Right kidney (tissue), 1 donor: ENCODE measurements around the gene MRPL52.
"Not testable (repeated sequence)": the region's sequence is repeated elsewhere in the genome, so short reads cannot be mapped to it uniquely, and the experiment has no call there.

Experiments used
- DNase-seq: peaks from one replicate; pipeline ENCODE4 v3.0.0-alpha.2; 2016

The MRPL52 gene

GRCh38 chr14:22805235-22805634 is 24.5 kb upstream of the MRPL52 start:
- not testable (repeated sequence) for DNase-seq

GRCh38 chr14:22807432-22808087 is 22.1 kb upstream of the MRPL52 start:
- no peak for DNase-seq

- DNase-seq: no peak
Measured at GRCh38 chr14:22808388-22809209, 21.1 kb upstream of the MRPL52 start.

GRCh38 chr14:22811722-22812121 is 18.0 kb upstream of the MRPL52 start:
- DNase-seq: no peak

- DNase-seq: no peak
Measured at GRCh38 chr14:22812744-22813143, 16.9 kb upstream of the MRPL52 start.

GRCh38 chr14:22813145-22813544 is 16.5 kb upstream of the MRPL52 start:
- no peak for DNase-seq

GRCh38 chr14:22814373-22814772 is 15.3 kb upstream of the MRPL52 start:
- no peak for DNase-seq

GRCh38 chr14:22814941-22815713 is 14.6 kb upstream of the MRPL52 start, which contains the start of gene SLC7A7:
Gene SLC7A7 (minus strand): TSS chr14:22815435. CDS start chr14:22813398, 2,037 bp downstream.
- peak; percentile 30 for DNase-seq

GRCh38 chr14:22819151-22819988 is 10.3 kb upstream of the MRPL52 start:
- peak; percentile 22 for DNase-seq

GRCh38 chr14:22820731-22821130 is 9.0 kb upstream of the MRPL52 start:
- no peak for DNase-seq

GRCh38 chr14:22821193-22822015 is 8.3 kb upstream of the MRPL52 start:
- DNase-seq: peak; percentile 46

- peak; percentile 66 for DNase-seq
Measured at GRCh38 chr14:22822016-22822570, 7.6 kb upstream of the MRPL52 start.

GRCh38 chr14:22822571-22823098 is 7.1 kb upstream of the MRPL52 start:
- DNase-seq: peak; percentile 78

GRCh38 chr14:22824711-22825359 is 4.9 kb upstream of the MRPL52 start:
- DNase-seq: no peak

GRCh38 chr14:22829076-22829660 is 519 bp upstream of the MRPL52 start:
- not testable (repeated sequence) for DNase-seq

- no peak for DNase-seq
Measured at GRCh38 chr14:22830443-22831010, 840 bp downstream of the MRPL52 start.

GRCh38 chr14:22835505-22835904 is 5.8 kb downstream of the MRPL52 start:
- DNase-seq: no peak

- DNase-seq: peak; percentile 89
Measured at GRCh38 chr14:22836301-22837113, 6.8 kb downstream of the MRPL52 start, which contains the start of gene MMP14. Gene MMP14 (plus strand): TSS chr14:22836585. CDS start chr14:22836818, 233 bp downstream.
